Spleen (tissue), 7 donors: ENCODE data around the gene CEBPB.

Experiments used
- POLR2A ChIP-seq, 3 donors: fragments of 450-650 bp; IDR thresholded peaks; one replicate each; pipeline ENCODE4 v1.5.1; 2017; ENCODE audit warnings: antibody characterized with exemption in 3 of 3, mild to moderate bottlenecking in 1 of 3
- POLR2AphosphoS5 ChIP-seq, 3 donors: sonication (generic); formaldehyde crosslinking; IDR thresholded peaks; one replicate each; pipeline ENCODE4 v1.5.1; 2017; ENCODE audit warnings: antibody characterized with exemption in 3 of 3
- TF ChIP-seq, protein P1 (sequence below), 11 experiments: fragments of 200-600 bp in 7 of 11; fragments of 450-650 bp in 4 of 11; sonication (generic) in 4 of 11; IDR thresholded peaks in 8 of 11; conservative IDR thresholded peaks in 3 of 11; 1 replicate in 7 of 11; 2 replicates in 4 of 11; pipeline versions ENCODE4 v1.4.0 to v1.8.0; 2016 to 2021; ENCODE audit warnings: antibody characterized with exemption in 11 of 11, inconsistent platforms in 4 of 11, mild to moderate bottlenecking in 1 of 11
- donor health status: DM: no; HTN: no; CAD: no; lungs with moderate emphysema.
- donor health status: DM: no; HTN: no; CAD: no.
- donor health status: DM: no; HTN: no; CAD: no.

DNA sequence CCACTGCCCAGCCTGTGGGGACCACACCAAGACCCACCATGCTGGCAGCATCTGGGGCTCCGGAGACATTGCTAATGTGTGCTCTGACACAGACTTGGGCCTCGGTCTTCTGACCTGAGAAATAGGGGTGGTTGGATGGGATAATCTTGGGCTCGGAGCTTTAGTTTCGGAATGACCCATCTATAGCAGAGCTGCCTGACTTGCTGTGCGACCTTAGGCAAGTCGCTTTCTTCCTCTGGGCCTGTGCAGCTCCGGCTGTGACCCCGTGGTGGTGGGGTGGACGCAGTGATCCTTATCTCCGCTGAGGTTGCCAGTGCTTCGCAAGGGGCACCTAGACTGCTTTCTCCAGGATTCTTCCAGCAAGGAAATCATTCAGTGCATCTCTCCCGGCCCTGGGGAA is 43.7 kb downstream of the CEBPB start:
- TF ChIP-seq, protein P1, sequence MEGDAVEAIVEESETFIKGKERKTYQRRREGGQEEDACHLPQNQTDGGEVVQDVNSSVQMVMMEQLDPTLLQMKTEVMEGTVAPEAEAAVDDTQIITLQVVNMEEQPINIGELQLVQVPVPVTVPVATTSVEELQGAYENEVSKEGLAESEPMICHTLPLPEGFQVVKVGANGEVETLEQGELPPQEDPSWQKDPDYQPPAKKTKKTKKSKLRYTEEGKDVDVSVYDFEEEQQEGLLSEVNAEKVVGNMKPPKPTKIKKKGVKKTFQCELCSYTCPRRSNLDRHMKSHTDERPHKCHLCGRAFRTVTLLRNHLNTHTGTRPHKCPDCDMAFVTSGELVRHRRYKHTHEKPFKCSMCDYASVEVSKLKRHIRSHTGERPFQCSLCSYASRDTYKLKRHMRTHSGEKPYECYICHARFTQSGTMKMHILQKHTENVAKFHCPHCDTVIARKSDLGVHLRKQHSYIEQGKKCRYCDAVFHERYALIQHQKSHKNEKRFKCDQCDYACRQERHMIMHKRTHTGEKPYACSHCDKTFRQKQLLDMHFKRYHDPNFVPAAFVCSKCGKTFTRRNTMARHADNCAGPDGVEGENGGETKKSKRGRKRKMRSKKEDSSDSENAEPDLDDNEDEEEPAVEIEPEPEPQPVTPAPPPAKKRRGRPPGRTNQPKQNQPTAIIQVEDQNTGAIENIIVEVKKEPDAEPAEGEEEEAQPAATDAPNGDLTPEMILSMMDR (IDR thresholded peaks at IDR 0.05 in 8 of 11, conservative IDR thresholded peaks at IDR 0.05 in 3 of 11): no peak
- TF ChIP-seq POLR2A (IDR thresholded peaks at IDR 0.05): no peak
- no peak for TF ChIP-seq POLR2AphosphoS5 (IDR thresholded peaks at IDR 0.05)
